Posterior cingulate gyrus (tissue), 11 donors: Measurements from ENCODE around the gene MCU.
A peak's percentile ranks its signal among the peaks of the same experiment; 100 is the strongest.
"Not testable (repeated sequence)": the region's sequence is repeated elsewhere in the genome, so short reads cannot be mapped to it uniquely, and the experiment has no call there.

Source experiments
- DNase-seq, 10 donors: peaks; one replicate each; pipeline versions ENCODE4 v3.0.0 to v3.0.0-alpha.2; 2020 to 2021; ENCODE audit warnings: mixed read lengths in 3 of 10
- intact Hi-C: fragments of 100-400 bp; cut with DNase I; formaldehyde crosslinking; loops from one replicate; pipeline ENCODE4 v1.15.1; 2023

MCU gene

DNA sequence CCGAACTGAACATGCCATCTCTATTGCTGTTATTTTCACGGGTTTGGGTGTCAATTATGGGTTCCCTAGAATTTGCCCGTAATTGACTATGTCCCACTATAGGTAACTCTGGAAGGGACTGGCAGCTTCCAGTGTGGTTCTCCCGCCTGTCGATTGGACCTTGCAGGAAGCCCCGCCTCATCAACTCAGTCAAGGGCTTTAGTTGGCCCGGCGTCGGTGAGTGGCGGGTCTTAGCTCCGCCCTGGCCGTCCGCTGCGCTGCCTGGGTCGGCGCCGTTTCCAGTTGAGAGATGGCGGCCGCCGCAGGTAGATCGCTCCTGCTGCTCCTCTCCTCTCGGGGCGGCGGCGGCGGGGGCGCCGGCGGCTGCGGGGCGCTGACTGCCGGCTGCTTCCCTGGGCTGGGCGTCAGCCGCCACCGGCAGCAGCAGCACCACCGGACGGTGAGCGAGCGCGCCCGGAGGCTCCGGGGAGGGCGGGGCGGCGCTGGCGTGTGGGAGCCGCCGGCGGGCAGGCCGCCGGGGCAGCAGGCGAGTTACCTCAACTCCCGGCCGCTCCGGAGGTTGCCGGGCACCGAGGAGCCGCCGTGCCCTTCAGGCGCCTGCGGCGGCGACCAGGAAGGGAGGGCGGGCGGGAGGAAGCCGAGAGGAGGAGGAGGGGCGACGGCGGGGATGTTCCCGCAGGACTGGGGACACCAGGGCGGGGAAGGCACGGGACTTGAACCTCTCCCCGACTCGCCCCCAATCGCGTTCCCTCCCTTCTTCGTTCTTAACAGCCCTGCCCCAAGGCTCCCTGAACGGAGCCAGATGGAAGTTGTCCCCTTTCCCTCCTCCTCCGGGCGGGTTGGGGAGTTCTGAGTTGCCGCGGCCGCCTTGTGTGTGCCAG lies at the start of gene MCU:
MCU (plus strand) TSS at position 281 of the 881 bp plus-strand sequence; CDS start at position 290, 9 bp downstream.
- intact Hi-C loops: loop anchor here (5.0 to 10.0 kb wide), 3 partner anchors 65 to 327 kb away; partner anchors contain the start of gene MICU1
- peak; percentile 92 to 99 (median 96) for DNase-seq

- DNase-seq: no peak
- intact Hi-C loops: no loop called here
These were observed 49.6 kb upstream of the MCU start for GRCh38 chr10:72642318-72642717.

DNA sequence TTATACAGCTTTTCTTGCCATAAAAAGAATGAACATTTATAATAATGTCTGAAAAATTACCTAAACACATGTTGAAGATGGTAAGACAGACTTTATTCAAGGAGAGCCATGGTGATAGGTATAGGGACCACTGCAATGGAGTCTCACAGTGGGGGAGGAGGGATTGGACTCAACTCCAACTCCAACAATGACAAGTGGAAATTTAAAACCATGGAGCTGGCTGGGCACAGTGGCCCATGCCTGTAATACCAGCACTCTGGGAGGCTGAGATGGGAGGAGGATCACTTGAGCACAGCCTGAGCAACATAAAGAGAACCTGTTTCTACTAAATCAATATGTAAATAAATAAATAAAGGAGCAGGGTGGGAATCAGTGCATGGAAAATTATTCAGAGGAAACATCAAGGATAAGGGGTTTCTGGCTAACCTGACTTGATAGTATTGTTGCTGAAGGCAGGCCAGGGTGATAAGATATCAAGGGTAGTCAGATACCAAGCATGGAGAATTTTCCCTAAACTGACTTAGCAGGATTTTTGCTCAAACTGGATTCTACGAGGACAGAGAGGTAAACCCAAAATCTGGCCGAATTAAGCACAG lies 46.6 kb upstream of the MCU start:
- DNase-seq: no peak
- intact Hi-C loops: no loop called here

DNA sequence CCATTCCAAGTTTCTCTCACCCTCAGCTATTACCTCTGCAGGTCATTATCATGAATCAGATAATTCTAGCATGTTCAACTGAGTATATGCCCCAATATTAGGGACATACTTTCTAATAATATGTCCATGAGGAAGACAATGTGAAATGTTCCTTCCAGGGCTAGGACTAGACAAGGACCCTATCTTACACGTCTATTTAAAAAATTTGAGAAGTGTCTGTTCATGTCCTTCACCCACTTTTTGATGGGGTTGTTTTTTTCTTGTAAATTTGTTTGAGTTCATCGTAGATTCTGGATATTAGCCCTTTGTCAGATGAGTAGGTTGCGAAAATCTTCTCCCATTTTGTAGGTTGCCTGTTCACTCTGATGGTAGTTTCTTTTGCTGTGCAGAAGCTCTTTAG lies 45.0 kb upstream of the MCU start:
- intact Hi-C loops, DNase-seq: not testable (repeated sequence)

DNA sequence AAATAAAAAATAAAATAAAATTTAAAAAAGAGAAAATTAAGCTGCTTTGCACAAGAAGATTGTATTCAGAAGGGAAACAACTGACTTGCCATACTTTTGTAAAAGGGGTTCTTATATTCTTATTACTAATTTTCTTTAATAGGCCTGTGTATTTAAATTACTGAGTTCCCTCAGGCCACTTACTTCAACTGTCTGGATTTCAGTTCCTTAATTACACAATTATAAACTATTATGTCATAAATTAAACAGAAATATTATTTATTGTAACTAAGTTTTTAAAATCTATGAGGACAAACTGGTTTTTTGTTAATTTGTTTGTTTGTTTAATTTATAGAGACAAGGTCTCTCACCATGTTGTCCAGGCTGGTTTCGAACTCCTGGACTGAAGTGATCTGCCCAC lies 43.6 kb upstream of the MCU start:
- DNase-seq: no peak
- intact Hi-C loops: no loop called here

- intact Hi-C loops: no loop called here
These were observed 42.7 kb upstream of the MCU start for GRCh38 chr10:72649291-72649690.

GRCh38 chr10:72653383-72654096 lies 38.4 kb upstream of the MCU start:
- DNase-seq: no peak

More at GRCh38 chr10:72649291-72649690, 42.7 kb upstream of the MCU start:
- no peak for DNase-seq

GRCh38 chr10:72654720-72655119 lies 37.2 kb upstream of the MCU start:
- no peak for DNase-seq
- intact Hi-C loops: no loop called here

More at GRCh38 chr10:72653383-72654096, 38.4 kb upstream of the MCU start:
- intact Hi-C loops: no loop called here

DNA sequence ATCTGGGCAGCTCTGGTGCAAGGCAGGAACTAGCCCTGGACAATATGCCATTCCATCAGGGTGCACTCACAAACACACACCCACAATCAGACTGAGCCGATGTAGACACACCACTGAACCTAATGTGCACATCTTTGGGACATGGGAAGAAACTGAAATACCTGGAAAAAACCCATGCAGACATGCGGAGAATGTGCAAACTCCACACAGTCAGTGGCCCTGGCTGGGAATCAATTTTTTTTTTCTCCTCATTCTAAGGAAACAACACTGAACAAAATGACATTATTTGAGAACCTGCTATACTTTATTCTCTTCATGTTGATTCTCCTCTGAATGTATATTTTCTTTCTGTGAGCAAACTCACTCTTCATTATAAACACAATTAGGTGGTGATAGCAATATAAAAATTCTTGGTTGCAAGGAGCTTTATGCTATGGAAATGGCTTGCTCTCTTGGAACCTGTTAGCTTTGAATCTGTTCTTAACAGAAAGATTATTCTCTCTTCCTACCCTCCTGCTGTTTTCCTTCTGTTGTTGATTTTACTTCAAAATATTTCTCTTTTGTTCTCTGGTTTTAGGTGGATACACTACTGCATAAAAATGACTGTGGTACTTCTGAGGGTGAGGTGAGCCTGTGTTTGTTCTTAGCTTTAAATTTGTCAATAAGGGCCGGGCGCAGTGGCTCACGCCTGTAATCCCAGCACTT lies 33.1 kb upstream of the MCU start:
- intact Hi-C loops: no loop called here
- no peak for DNase-seq

DNA sequence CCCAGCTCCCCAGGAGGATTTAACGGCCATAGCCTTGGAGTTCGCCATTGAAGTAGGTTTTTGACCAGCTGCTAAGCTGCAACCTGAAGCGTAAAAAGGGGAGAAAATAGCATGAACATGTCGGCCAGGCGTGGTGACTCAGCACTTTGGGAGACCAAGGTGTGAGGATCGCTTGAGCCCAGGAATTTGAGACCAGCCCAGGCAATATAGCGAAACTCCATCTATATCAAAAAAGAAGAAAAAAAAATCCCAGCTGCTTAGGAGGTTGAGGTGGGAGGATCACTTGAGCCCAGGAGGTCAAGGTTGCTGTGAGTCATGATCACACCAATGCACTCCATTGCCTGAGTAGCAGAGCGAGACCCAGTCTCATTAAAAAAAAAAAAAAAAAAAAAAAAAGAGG lies 32.2 kb upstream of the MCU start:
- DNase-seq: no peak
- intact Hi-C loops: no loop called here

- DNase-seq: no peak
- intact Hi-C loops: no loop called here
These were observed 31.7 kb upstream of the MCU start for GRCh38 chr10:72660220-72660619.

DNA sequence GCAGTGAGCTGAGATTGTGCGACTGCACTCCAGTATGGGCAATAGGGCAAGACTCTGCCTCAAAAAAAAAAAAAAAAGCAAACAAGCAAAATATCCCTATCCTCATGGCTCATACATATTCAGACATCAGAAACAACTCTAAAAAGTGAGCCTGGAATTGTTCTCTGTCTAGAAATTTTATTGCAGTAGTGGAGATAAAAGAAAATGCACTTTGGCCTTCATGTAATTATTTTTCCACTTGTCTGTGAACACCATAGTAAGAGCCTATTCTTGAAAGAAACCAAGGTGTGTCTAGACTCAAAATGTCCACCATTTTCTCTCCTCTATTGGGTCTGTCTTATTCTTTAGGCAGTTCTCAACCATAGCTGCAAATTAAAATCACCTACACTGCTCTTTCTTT lies 30.5 kb upstream of the MCU start:
- intact Hi-C loops: no loop called here
- no peak for DNase-seq

GRCh38 chr10:72663971-72664370 lies 28.0 kb upstream of the MCU start:
- DNase-seq: no peak
- intact Hi-C loops: no loop called here

- intact Hi-C loops: no loop called here
These were observed 26.0 kb upstream of the MCU start for GRCh38 chr10:72665925-72666324.

DNA sequence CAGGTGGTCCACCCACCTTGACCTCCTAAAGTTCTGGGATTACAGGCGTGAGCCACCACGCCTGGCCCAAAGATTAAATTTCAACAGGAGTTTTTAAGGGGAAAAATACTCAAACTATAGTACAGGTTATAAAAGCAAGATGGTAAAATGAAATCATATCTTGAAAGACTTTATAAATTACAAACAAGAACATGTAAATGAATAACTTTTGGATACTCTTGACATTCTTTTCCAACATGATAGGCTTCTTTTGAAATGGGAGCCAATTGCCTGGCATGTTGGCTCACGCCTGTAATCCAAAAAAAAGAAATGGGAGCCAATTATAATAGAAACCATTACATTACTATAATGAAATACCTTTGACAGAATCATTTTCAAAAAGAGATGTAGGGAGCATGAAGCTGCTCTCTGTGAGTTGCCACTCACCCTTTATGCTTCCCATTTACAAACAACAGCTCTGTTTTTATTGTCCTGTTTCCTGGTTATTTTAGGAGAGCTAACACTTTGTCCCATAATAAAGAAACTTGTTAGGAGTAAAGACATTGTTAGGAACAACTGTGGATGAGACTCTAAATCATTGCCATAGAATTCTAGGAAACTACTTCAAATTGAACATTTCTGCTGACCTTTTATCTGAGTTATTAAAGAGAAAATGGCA lies 24.6 kb upstream of the MCU start:
- intact Hi-C loops: no loop called here
- no peak for DNase-seq

More at GRCh38 chr10:72665925-72666324, 26.0 kb upstream of the MCU start:
- no peak for DNase-seq

GRCh38 chr10:72673280-72673679 lies 18.7 kb upstream of the MCU start:
- intact Hi-C loops: no loop called here
- DNase-seq: no peak

- intact Hi-C loops, DNase-seq: not testable (repeated sequence)
These were observed 17.8 kb upstream of the MCU start for GRCh38 chr10:72674174-72674573.

DNA sequence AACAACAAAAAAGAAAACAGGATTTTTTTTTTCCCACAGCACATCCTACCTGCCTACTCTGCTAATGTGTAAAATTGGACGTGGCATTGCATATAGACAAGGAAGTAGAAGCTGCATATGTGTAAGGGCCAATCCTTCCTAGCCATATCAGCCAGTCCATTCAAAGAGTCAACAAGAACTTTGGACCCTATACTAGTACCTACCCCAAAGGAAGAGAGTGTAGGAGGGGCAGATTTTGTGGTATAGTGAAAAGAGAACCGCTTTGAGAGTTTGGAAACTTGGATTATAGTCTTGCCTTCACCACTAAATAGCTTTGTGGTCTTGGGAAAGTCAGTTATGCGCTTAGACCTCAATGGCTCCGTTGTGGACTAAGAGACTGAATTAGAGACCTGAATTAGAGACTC lies 12.1 kb upstream of the MCU start:
- intact Hi-C loops: no loop called here
- no peak for DNase-seq

DNA sequence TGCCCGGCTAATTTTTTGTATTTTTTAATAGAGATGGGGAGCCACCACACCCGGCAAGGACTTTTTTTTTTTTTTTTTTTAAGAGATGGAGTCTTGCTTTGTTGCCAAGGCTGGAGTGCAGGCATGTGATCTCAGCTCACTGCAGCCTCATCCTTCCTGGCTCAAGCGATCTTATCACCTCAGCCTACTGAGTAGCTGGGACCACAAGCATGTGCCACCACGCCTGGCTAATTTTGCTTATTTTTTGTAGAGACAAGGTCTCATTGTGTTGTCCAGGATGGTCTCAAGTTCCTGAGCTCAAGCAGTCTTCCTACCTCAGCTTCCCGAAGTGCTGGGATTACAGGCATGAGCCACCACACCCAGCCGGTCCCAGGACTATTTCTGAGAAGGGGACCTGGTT lies 9.3 kb upstream of the MCU start:
- intact Hi-C loops: no loop called here
- no peak for DNase-seq

DNA sequence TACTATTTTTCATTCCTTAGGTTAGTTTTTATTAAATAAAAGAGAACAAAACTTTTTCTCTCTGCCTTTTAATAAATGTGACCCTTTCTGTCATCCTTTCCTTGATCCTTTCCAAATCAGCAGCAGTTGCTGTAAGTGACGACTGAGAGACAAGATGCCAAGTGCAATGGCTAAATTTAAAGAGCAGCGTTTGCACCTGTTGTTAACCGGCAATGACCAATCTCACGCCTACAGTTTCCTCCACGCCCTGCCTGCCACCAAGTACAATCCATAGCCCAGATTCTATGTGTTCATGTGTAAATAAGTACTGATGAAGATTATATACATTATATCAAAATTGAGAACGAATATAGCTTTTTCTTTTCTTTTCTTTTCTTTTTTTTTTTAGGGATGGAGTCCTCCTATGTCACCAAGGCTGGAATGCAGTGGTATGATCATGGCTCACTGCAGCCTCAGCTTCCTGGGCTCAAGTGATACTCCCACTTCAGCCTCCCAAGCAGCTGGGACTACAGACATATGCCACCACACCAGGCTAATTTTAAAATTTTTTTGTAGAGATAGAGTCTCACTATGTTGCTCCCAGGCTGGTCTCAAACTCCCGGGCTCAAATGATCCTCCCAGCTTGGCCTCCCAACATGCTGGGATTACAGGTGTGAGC lies 6.5 kb upstream of the MCU start:
- intact Hi-C loops: no loop called here
- DNase-seq: no peak
